Suppressor macrophage treated with lipopolysaccharide for 1 hour (primary cell): ENCODE results near the gene CCDC177.

Experiments used
- DNase-seq, 3 donors: peaks; one replicate each; pipeline ENCODE4 v3.0.0-alpha.2; 2020 to 2022

The CCDC177 gene

DNA sequence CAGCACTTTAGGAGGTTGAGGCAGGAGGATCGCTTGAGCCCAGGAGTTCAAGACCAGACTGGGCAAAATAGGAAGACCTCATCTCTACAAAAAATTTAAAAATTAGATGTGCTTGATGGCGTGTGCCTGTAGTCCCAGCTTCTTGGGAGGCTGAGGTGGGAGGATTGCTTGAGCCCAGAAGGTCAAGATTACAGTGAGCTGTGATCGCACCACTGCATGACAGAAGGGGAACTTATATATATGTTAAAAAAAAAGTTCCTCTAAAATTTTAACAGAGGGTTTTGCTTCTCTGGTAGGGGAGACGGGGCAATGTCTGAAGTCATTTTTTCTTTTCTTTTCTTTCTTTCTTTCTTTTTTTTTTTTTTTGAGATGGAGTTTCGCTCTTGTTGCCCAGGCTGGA lies 24.8 kb upstream of the CCDC177 start:
- DNase-seq, result peak in 1 of 3 donors; percentile 44

DNA sequence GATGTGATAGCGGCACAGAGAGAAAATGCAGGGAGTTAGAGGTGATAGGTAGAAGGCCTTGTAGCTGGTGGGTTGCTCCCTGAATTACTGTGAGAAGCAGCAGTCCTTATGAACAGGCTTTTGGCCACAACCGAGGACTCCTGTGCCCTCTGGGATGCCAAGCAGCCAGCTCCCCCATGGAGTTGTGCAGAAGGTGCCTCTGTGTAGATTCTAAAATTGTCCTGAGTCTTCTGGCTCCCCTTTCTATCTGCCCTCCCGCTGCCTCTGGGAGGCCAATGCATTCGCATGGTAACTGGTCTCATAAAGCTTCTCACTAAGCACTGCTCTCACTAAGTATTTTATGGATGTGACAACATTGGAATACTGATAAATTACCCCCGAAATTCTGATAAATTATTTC lies 20.7 kb upstream of the CCDC177 start:
- DNase-seq, result no peak

DNA sequence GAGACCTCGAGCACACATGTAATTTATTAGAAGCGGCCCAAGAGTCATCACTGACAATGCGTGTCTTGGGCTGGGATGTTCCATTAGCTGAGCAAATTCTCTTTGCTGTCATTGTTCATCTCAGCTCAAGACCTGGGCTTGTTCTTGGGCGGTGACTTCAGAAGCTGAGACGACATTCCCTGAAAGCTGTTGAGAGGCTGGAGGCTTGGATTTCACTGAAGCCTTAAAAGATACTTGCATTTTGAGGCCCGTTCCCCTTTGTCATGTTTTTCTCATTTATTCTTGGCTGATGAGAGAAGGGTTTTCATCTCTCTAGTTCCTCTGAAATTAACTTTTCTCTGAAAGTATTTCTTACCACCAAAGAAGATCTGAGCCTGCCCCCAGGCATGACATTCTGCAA lies 20.2 kb upstream of the CCDC177 start:
- no peak for DNase-seq

DNA sequence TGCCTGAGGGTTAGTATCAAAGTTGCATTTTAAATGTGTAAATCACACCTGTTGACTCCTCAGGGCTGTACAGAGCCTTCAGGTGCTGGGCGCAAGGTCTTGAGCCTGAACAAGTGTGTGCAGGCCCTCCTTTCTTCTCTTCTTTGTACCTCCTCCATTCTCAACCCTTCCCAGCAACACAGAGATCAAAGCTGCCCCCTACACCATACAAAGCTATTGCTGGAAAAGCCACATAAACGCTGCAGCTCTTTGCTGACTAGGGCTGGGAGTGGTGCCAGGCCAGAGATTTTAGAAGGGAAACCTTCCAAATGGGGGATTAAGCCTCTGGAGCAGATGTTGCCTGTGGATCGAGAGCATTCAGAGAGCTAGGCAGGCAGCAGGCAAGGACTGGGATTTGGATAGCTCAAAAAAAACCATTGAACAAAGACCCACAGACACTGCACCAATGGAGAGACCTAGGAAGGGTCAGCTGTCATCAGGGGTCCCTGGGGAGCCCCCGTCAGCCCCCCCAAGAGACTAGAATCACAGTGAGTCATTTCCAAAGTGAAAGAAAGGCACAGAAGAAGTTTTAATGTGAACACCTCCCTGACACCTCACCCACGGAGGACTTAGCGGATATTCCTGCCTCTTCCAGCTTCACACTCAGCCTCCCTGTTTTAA lies 18.5 kb upstream of the CCDC177 start:
- no peak for DNase-seq

DNA sequence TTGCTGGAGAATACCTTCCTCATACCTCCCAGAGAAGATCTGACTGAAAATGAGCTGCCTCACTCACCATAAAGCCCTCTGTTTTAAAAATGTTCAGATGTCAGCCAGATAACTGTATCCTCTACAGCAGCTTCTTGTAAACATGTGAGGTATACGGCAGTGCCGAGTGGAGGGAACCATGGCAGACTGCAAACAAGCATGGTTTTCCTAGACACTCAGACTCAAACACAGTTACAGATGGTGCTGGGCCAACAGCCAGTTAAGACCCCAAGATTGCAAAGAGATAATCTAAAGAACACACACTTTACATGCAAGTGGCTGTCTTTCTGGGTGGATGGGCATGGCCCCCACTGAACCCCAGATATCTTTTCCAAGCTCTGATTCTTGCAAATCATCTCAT lies 16.6 kb upstream of the CCDC177 start:
- DNase-seq, result no peak

DNA sequence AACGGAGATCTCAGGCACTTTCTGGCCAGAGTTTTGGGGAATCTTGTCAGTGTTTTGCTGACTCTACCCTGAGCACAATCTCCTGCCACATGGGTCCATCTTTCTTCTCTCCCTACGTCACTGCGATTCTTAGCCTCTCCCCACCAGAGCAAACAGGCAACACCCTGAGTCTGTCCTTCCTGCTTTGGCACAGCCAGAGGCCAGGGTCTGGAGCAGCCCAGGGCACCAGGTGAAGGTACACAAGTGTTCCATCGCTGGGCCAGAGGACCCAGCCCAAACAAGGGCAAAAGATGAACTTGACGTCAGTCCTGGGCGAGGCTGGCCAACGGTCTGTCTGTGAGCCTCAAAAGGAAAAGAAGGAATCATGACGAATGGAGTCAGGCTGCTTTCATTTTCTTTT lies 12.7 kb upstream of the CCDC177 start:
- no peak for DNase-seq

DNA sequence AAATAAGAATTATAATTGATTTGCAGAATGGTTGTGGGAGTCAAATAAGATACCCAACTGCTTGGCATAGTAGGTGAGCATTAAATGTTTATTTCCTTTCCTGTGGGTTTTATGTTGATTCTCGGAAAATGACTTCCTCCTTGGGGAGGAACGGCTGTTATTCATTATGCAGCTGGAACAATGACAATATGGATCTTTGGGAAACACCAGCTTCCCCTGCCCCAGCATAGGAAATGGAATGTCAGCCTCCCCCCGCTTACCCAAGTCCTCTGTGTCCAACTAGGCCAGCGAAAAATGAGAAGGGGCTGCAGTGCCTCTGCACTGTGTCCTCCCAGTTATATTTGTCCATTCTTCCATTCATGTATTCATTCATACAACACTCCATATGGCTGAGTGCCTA lies 11.7 kb upstream of the CCDC177 start:
- peak in 2 of 3 donors; percentile 29 to 46 for DNase-seq

DNA sequence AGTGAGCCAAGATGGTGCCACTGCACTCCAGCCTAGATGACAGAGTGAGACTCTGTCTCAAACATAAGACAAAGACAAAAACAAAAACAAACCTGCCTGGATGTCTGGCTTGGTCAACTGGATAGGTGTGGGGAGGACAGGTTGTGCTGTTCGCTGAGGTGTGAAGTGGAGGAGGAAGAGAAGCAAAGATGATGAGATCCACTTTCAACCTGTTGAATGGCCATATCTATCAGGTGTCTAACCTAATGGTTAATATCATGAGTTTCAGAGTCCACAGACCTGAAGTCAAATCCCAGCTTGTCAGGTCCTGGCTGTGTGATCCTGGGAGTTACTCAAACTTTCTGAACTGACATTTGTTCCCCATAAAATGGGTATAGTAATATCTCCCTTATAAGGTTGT lies 9.7 kb upstream of the CCDC177 start:
- no peak for DNase-seq

DNA sequence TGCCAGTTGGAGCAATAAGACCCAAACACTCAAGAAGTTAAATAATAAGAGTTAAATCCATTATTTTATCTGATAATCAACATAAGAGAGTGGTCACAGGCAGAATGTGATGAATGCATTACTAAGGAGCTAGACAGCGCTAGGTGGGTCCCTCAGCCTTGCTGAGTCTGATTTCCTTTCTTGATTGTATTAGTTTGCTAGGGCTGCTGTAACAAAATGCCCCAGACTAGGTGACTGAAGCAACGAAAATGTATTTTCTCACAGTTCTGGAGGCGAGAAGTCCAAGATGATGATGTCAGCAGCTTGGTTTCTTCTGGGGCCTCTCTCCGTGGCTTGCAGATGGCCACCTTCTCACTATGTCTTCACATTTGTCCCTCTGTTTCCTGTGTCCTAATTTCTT lies 8.2 kb upstream of the CCDC177 start:
- no peak for DNase-seq

DNA sequence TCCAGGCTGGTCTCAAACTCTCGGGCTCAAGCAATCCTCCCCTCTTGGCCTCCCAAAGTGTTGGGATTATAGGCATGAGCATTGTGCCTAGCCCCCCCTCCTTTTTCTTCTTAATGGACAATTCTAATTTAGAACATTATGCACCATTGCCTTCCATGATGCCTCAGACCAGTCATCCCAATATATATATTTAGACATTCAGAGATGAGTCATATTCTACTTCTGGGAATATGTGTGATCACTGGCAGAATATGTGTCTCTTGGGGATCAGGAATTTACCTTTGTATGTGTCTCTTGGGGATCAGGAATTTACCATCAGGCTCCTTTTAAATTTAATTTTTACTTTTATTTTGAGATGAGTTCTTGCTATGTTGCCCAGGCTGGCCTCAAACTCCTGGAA lies 7.5 kb upstream of the CCDC177 start:
- peak in 2 of 3 donors; percentile 36 to 60 for DNase-seq

DNA sequence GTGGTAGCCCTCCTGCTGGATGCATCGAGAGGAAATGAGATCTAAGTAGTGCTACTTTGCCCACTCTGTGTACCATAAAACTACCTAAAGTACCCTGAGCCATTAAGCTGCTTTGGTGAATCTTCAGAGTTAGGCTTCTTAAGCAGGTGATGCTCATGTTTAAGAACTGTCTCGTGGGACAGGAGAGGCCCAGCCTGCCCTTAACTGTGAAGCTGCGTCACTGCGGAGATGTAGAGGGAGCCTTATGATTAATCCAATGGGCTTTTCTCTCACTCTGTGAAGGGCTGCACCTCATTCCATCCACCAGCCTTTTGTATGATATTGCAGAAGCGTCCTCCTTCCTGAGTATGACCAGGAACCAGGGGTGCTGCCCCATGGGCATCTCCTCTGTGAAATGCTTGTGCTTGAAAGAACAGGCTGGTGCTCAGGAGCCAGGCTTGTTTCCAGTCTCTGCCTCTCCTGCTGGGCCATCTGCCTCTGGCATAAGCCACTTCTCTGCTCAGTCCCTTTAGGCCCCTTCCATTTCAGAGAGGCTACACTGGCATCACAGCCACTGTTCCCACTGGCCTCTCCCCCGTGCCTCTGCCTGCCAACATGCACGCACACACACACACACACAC lies 6.8 kb upstream of the CCDC177 start:
- DNase-seq, result no peak

DNA sequence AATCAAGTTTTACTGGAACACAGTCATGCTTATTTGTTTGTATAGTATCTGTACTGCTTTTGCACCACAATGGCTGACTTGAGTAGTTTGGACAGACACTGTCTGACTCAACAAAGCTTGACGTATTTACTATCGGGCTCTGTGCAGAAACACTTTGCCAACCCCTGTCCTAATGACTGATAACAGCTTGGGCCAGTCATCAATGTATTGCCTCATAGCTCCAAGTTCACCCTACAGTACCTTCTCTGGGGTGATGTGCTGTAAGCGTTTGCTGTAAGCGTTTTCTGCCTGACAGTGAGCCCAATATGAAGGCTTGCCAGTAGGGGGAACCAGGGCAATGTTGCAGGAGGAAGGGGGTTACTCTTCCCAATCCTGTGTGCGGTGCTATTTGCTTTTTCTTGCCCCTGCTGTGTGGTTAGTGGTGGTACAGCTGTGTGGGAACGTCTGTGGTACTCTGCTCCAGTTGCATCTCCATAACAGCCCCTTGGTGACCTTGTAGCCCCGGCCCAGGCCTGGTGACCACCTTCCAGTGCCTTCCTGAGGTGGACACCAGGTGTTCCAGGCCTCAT lies 5.4 kb upstream of the CCDC177 start:
- peak; percentile 48 to 57 (median 57) for DNase-seq

DNA sequence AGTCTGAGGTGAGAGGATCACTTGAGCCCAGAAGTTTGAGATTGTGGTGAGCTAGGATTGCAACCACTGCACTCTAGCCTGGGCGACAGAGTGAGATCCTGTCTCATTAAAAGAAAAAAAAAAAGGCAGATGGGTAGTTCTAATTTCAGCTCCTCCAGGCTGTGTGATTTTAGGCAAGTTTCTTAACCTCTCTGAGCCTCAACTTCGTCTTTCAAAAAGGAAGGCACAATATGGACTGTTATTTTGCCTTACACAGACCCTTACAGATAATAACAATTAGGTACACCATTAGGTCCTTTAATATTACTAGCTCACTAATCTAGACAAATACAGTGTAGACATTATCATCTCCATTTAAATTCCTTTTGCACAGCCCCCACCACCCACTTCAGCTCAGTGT lies 4.8 kb upstream of the CCDC177 start:
- DNase-seq, result no peak

DNA sequence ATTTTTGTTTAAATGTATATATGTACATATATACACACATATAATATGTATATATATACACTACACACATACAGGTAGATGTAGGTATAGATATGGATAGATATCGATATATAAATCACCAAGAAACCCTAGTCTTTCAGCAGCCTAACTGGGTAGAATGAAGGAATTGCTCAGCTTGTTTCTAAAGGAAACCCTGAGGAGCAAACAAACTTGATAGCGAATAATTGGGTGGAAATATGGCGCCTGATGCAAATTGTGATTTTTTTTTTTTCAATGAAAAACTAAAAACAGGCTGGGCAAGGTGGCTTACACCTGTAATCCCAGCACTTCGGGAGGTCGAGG lies 254 bp upstream of the CCDC177 start:
- DNase-seq, result no peak

DNA sequence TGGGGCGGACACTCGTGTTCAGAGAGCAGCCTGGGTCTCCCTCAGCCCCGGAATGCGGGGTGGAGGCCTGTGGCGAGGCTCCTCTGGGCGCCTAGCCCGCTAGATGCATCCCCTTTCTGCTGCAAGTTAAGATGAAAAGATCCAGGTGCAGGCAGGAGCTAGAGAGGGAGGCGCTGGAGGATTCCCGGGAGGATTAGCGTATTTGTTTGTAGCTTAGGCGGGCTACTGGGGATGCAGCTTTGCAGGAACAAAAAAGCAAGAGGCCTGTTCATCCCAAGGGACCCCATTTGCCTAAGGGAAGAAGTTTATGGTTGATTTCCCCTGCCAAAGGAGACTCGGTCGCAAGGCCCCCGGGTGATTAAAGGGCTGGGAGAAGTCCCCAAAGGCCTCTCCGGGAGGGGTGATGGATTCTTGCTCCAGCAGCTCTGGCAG lies 824 bp downstream of the CCDC177 start:
- no peak for DNase-seq

DNA sequence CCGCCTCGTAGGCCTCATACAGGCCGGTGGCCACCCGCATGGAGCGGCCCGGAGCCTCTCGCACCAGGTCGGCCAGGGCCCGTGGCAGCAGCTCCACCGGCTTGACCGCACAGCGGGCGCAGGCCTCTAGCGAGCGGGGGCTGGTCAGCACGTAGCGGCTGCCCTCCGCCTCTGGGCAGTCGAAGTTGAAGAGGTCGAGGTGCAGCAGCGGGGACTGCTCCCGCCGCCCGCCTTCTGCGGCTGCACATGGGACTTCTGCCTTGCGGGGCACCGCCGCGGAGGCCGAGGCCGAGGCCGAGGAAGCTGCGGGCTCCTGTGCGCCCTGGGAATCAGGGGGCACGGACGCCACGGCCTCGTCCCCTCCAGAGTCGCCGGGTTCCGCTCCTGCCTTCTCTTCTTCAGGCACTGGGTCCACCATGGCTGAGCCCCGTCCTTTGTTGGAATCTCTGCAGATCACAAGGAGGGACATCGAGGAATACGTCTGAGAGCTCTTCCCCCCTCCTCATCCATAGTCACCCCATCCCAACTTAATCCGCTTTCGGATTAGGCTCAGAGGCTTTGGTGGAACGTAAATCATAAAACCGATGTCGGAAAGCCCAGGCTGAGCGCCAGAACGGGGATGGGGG lies 1.4 kb downstream of the CCDC177 start:
- DNase-seq, result peak in 1 of 3 donors; percentile 7

DNA sequence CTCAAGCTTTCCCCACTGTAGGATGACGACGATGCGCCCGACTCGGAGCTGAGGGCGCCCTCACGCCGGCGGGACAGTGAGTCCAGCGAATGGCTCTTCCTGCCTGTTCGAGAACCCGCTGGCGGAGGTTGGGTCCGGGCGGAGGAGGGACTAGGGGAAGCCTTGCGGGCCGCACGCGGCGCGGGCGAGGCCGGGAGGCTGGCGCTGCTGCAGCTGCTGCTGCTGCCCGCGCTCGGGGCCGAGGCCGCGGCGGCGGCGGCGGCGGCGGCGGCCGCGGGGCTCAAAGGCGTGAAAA lies 1.9 kb downstream of the CCDC177 start:
- peak in 1 of 3 donors; percentile 10 for DNase-seq

DNA sequence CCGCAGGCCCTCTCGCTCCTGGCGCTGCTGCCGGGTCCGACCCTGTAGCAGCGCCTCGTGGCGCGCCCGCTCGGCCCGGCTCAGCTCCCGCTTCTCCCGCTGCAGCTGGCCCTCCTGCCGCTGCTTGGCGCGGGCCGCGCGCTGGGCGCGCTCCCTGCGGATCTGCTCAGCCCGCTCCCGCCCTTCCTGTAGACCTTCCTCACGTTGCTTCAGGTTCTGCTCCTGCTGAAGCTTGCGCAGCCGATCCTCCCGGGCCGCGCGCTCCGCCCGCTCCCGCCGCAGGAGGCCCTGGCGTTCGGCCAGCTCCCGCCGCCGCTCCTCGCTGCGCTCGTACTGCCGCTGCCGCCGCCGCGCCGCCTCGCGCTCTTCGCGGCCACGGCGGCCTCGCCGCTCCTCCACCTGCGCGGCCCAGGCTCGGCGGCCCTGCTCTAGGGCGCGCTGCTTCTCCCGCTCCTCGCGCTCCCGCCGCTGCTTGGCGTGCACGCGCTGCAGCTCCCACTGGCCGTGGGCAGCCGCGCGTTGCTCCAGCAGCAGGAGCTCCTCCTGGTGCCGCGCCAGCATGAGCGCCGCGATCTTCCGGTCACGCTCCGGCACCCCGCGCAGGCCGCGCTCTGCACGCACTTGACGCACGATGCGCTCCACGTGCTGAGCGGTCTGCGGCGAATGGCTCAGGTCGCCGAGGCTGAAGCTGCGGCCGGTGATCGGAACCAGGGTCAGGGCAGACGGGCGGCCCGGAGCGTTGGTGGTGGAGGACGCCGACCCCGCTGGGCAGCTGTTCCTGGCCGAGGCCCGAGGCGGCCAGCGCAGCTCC lies 2.4 kb downstream of the CCDC177 start:
- peak in 2 of 3 donors; percentile 24 to 53 for DNase-seq

DNA sequence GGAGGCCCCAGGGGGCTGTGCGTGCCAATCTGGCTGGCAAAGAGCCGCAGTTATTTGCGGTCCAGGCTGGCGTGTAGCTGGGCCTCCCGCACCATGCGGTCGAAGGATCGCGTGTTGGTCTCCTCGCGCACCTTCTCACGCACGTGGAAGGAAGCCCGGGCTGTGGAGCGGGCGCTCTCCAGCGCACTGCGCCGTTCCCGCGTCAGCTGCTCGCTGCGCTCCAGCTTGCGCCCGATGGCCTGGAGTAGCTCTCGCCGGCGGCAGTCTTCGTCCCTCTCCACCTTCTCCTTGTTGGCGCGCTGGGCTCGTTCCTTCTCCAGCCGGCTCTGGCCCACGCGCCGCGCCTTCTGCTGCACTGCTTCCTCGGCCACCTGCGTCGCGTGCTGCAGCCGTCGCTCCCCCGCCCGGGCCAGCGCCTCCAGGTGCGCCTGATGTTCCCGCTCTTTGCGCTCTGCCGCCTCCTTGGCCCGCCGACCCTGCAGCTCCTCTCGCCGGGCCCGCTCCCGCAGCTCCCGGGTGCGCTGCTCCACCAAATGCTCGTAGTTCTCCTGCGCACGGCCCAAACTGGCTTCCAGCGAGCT lies 3.1 kb downstream of the CCDC177 start:
- no peak for DNase-seq

DNA sequence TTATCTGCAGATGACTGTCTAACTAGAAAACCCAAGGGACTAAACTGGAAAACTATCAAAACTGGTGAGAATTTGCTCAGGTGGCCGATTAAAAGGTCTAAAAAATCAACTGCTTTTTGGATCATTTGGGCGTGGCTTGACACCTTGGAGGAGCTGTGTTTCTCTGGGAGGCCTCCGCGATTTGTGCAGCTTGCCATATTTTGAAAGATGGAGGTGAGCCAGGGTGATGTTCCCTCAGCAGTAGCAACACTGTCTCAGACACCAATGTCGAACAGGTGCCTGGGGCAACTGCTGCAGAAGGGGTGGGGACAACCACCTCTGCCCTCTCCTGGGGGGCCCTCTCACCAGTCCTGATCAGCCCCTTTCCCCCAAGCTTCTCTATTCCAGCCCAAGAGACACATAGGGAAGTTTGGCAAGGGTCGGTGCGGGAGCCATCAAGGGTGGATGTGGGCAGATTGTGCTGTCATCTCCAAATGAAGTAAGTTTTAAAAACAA lies 3.8 kb downstream of the CCDC177 start:
- DNase-seq, result no peak

DNA sequence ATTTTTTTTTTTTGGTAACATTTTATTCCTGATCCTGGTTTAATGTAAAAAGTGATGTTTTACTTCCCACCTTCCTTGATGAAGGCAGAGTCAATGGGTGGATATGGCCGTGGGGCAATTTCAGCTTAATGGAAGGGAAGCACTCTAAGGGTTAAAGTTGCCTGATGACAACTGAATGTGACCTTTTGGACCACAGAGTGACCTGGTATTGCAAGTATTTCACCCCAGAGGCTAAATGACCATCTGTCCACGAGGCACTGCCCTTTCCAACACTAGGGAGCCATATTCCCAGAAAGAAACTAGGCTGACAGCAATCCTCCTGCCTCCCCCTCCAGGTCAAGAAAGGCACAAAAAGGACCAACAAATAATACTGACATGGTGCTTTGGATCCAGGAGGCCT lies 4.8 kb downstream of the CCDC177 start:
- DNase-seq, result no peak

DNA sequence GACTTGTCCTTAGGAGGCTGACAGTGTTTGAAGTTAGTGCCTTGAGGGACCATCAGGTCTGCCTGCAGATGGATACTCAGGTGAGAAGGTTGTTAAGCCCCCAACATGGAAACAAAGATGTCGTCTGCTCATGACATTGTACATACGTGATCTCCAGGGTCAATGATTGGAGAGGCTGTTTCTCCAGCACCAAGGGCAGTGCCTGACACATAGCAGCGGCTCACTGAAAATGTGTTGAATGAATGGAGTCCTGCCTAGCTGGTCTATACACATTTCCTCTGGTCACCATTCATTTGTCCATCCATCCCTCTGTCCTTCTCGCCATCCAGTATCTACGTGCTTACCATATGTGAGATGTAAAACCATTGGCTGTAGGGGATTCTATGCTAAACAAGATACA lies 7.1 kb downstream of the CCDC177 start:
- no peak for DNase-seq

DNA sequence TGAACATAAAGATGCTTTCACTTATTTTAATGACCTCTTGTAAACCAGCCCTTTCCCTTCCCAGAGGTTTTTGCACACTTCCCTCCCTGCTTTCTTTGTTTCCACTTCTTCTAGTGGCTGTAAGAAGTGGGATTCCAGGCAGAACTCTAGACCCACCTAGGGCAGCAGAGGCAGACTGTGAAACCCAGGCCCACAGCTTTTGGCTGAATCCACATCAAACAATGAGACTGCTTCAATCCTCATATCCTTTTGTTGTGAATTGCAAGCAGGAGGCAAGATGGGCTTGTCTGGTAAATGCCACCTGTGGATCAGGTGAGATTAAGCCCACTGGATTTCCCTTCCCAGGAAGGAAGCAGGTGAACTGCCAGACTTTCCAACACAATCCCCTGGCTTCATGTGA lies 12.8 kb downstream of the CCDC177 start:
- DNase-seq, result no peak
